Bronchial epithelial cell (primary cell): ENCODE data around the gene PTPRD. TPM values are rescaled to one million over a fixed set of nuclear protein-coding genes. Genes with fewer than 3 reads are reported as not detected.

ENCODE experiments used
- DNase-seq: peaks from one replicate; pipeline ENCODE4 v3.0.0-alpha.2; 2010; ENCODE audit warnings: low read depth
- FAIRE-seq: peaks from 2 replicates; lab custom pipeline; 2011; peaks lifted over from hg19 to GRCh38; lab: Jason Lieb, UNC
- H3K27me3 ChIP-seq: 2 replicates; pipeline ENCODE4 v1.5.1; 2011; ENCODE audit warnings: low read length; ENCODE audit not compliant: control insufficient read depth, insufficient read depth
- H3K36me3 ChIP-seq: 2 replicates; pipeline ENCODE4 v1.5.1; 2011; ENCODE audit warnings: low read length; ENCODE audit not compliant: control insufficient read depth, insufficient read depth
- H3K4me3 ChIP-seq: 2 replicates; pipeline ENCODE4 v1.5.1; 2011; ENCODE audit warnings: mild to moderate bottlenecking, low read depth, low read length, control low read depth
- total RNA-seq: library from RNA; depleted of rRNA; stranded (reverse); fragments of >200 nt; gene quantifications from 2 replicates; pipeline ENCODE4 v1.2.1, GENCODE V29; 2014
- TF ChIP-seq, protein P1 (sequence below): IDR thresholded peaks from 2 replicates; pipeline ENCODE4 v1.5.1; 2011; ENCODE audit warnings: mild to moderate bottlenecking, moderate library complexity, low read length, control low read depth, inconsistent platforms; ENCODE audit not compliant: insufficient read depth, severe bottlenecking

PTPRD gene
- total RNA-seq, 1 donor from 2014 or later: 2.9 TPM

DNA sequence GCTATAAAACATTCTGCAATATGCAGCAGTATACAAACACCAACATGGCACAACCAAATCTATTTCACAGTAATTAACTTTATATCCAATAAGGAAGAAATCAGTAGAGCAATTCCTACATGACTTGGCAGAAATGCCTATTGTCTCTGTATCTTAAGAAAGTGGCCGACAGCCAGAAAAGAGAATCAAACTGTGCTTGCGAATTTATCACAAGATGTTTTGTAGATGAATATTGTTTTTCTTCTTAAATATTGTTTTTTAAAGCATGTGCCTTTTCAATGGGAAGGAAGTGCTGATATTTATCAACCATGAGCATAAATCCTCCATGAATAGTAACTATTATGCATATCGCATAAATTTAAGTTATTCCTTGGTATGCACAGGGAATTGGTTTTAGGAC, 2311.5 kb downstream of the PTPRD start:
- Histone ChIP-seq H3K4me3 (no peak overlapping the region), H3K27me3 (no peaks in the 10 kb centered on the region), H3K36me3 (no peaks in the 10 kb centered on the region)
- FAIRE-seq (no peak), DNase-seq (no peak)
- TF ChIP-seq, protein P1, sequence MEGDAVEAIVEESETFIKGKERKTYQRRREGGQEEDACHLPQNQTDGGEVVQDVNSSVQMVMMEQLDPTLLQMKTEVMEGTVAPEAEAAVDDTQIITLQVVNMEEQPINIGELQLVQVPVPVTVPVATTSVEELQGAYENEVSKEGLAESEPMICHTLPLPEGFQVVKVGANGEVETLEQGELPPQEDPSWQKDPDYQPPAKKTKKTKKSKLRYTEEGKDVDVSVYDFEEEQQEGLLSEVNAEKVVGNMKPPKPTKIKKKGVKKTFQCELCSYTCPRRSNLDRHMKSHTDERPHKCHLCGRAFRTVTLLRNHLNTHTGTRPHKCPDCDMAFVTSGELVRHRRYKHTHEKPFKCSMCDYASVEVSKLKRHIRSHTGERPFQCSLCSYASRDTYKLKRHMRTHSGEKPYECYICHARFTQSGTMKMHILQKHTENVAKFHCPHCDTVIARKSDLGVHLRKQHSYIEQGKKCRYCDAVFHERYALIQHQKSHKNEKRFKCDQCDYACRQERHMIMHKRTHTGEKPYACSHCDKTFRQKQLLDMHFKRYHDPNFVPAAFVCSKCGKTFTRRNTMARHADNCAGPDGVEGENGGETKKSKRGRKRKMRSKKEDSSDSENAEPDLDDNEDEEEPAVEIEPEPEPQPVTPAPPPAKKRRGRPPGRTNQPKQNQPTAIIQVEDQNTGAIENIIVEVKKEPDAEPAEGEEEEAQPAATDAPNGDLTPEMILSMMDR: no peak

DNA sequence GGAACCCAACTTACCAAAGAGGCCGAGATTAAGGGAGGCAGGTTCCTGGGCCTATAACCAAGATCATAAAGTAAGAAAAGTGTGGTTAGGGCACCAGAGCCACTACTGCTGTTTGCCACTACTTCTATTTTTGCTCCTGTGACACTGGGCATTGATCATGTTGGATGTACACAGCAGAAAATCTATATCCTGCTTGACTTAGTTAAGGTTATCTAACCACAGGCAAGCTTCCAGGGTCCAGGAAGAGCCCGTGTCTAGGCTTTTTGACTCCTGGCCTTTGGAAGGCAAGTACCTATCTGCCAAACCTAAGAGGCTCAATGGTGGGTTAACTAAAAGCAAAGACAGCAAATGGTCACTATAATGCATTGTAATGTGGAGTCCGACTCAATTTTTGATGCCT, 2315.8 kb downstream of the PTPRD start:
- FAIRE-seq (no peak), DNase-seq (no peak)
- no peaks in the 10 kb centered on the region for H3K27me3 ChIP-seq
- TF ChIP-seq, protein P1: no peak
- no peak overlapping the region for H3K4me3 ChIP-seq
- H3K36me3 ChIP-seq: no peaks in the 10 kb centered on the region

DNA sequence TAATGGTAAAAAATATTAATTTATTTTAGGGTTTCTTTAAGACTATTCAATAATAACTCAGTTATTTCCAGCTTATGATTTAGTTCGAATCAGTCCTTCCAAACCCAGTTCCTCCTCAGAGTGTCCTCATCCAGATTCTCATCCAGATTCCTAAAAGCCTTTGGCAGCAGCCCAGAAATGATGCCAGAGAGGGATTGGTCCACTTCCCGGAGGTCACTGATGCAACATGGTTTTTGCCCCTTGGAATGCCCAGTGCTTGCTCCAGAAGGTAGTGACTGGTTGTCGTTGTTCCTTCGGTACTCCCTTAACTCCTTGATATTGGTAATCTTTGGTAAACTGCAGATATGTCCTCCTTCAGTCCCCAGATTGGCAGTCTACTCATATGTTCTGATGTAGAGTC, 2320.1 kb downstream of the PTPRD start:
- TF ChIP-seq, protein P1: no peak
- FAIRE-seq (no peak), DNase-seq (no peak)
- H3K36me3 ChIP-seq: no peaks in the 10 kb centered on the region
- no peak overlapping the region for H3K4me3 ChIP-seq
- H3K27me3 ChIP-seq: no peaks in the 10 kb centered on the region

DNA sequence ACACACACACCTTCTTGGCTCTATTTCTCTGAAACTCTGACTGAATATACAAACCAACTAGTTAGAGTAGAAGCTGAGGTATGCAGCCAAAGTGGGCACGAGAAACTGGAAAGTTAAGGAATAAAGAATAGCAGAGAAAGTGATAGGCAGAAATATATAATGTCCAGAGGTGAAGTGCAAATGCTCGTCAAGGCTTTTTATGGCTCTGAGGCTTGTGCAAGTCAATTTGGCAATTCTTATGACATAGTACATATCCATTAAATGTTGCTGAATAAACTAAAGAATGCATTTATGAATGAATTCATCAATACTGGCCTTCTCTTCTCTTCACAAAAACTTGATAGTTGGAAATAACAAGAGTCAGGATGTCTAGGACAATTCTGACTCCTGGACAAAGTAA, 2323.1 kb downstream of the PTPRD start:
- Histone ChIP-seq H3K4me3 (no peak overlapping the region), H3K36me3 (no peaks in the 10 kb centered on the region), H3K27me3 (no peaks in the 10 kb centered on the region)
- TF ChIP-seq, protein P1: no peak
- DNase-seq (no peak), FAIRE-seq (no peak)

DNA sequence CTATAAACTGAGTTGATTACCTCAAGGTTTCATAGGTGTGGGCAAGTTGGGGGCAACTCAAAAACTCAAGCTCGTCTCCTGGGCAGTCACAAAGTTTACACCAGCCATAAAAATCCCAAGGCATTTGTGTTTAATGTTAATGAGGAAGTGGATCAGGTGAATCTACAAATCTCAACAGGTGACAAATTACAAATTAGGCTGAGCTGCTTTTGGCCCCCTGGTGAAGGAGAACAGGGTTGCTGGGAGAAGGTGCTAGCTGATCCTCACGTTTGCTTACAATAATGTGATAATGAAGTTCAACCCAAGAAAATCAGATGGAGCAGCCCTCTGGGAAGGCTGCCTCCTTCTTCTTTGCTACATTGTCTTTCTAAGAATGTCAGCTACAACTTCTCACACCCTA, 2324.8 kb downstream of the PTPRD start:
- FAIRE-seq: no peak
- TF ChIP-seq, protein P1: no peak
- H3K36me3 ChIP-seq: no peaks in the 10 kb centered on the region
- no peak overlapping the region for H3K4me3 ChIP-seq
- H3K27me3 ChIP-seq: no peaks in the 10 kb centered on the region
- DNase-seq: no peak

DNA sequence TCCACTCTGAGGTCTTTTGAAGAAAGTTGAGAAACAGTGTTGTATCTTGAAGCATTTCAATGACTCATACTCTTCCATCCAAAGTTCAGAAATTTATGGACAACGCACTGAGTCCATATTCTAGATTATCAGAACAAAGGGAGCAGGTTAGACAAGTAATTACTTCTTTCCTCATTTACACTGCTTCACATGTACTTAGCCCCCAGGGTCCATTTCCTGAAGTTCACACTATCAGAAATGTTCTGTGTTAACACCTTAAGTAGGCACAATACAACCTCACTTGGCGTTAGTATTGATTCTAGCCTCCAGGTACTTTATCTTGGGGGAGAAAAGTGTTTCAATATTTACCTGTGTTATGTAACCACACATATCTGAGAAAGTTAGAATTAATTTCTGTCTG, 2325.3 kb downstream of the PTPRD start:
- TF ChIP-seq, protein P1: no peak
- FAIRE-seq (no peak), DNase-seq (no peak)
- Histone ChIP-seq H3K36me3 (no peaks in the 10 kb centered on the region), H3K4me3 (no peak overlapping the region), H3K27me3 (no peaks in the 10 kb centered on the region)
